DMS53 treated with DMSO at 0.1 percent for 48 hours (cell line): ENCODE measurements around the gene NAALADL2.

Experiments
- DNase-seq: peaks from one replicate; lab custom pipeline; 2025; ENCODE audit not compliant: unreplicated experiment; lab: John Stamatoyannopoulos, UW

Gene NAALADL2

DNA sequence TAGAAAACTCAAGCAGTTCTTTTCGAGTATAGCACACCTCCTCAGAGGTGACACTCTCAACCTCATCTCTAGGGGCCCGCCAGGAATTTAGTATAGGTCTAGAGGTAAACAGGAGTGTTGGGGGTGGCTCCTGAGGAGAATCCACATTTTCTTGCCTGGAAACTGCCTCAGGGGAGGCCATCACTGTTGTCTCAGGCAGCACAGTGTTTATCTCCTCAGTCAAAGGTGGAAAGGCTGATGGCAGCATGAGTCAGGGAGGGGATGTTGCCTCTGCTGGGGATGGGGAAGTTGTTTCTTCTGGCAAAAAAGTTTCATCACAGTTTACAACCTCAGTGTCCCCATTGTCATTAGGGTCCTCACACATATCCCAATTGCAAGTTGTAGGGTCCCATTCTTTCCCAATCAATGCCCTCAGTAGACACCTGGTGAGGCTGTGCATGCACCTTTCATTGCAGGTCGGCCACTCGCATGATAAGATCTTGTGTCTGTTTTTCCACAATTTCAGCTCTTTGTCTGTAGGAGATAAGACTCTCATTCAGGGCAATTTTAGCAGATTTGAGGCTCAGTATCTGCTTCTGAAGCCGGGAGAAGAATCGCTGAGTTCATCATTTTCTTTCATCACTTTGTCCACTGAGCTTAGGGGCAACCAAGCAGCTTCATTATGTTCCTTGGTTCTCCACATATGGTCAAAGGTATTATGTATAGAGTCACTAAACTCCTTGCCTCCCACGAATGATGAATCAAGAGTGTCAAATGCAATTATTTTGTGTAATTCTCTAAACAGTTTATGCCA is 25.8 kb downstream of the NAALADL2 start:
- no peak for DNase-seq

DNA sequence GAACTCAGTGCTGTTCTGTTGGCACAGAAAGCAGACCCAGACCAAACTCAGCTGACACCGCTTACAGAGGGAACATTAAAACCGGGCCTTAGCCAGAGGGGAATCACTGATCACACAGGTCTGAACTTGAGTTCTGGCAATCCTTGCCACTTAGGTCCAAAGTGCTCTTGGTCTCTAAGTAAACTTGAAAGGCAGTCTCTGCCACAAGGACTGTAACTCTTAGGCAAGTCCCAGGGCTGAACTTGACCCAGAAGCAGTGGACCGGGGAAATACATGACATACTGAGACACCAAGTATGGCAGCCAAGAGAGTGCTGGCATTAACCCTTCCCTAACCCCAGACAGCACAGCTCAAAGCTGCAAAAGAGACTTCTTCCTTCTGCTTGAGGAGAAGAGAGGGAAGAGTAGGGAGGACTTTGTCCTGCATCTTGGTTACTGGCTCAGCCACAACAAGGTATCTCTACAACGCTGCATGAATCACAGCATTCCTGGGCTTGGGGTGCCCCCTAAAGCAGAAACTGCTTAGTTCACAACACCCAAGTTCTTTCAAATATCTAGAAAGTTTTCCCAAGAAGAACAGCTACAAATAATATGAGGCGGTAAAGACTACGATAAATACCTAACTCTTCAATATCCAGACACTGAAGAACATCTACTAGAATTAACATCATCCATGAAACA is 32.5 kb downstream of the NAALADL2 start:
- no peak for DNase-seq

DNA sequence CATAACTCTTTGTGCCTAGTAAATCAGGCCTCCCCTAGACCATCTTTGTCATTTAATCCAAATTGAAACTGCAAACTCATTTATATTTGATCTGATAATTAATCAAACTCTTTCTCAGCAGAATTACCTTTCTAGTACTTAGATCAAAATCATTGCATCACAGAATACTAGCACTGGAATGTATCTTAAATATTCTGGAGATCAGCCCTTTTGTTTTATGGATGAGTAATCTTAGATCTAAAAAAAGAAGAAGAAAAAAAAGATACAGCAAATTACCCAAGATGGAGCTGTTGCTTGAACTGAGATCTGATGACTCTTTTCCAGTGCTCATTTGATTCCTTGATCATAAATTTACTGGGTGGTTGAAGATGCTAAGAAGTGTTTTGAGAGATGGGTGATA is 47.9 kb downstream of the NAALADL2 start:
- no peak for DNase-seq

DNA sequence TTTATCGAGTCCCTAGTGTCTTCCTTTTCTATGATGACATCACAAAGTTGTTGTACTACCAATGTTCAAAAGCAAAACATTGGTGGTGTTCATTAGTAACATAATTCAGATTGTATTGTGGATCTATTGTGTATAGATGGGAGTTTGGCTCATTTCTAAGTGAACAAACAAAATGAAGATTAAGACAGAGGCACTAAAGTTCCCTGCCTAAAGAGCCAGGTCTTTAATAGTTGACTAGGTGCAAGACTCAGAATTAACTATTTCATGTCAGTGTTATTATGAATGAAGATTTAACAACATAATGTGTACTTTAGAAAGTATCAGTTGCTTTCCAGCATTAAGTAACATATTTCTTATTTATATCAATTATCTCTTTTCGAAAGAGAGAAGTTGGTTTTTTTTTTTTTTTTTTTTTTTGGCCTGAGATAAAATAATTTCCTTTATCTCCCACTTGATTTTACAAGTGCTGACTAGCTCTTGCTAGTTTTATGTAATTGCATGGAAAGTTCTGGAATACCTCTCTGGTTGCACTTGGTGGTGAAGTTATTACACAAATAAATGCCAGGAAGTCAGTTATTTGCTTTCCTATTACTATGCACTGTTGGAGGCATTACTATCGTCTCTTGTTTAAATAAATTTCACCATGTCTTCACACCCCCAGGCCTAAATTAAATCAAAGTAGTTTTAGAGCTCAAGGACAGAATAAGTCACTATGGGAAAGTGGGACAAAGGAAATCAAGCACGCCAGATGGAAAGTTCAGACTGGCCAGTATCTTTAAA is 48.7 kb downstream of the NAALADL2 start:
- no peak for DNase-seq

DNA sequence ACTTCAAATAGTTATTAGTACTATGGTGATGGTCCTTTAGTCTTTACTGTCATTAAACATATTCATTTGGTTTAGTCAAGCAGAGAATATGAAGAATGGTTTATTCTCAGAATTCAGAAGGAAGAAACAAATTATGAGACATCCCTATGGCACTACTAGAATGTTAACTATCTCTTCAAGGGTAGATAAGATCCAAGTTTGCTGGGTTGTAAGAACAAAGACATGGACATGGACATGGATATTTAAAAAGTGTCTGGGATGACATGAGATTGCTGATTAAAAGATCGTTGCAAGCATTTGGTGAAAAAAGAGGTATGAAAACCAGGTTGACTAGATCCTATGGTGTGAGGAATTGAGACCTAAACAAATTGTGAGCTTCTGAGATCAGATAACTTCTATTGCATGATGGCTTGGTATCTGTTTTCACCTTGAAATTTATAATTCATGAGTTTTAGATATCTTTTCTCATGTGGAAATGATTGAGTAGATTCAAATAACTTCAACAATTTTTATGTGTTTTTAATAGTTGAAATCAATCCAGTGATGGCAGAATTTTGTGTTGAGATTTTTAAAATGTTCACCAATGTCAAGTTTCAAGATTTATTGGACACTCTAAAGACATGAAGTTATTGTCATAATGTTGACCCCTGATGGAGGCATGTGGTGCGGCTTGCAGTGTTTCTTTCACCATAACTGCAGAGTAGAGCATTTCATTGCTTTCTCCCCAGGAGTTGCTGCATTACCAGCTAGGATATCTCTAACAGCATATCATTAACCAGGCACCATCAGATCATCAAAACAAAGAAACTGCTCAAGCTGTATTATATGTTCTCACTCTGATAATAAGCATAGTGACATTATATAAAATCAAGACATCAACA is 72.6 kb downstream of the NAALADL2 start:
- no peak for DNase-seq

DNA sequence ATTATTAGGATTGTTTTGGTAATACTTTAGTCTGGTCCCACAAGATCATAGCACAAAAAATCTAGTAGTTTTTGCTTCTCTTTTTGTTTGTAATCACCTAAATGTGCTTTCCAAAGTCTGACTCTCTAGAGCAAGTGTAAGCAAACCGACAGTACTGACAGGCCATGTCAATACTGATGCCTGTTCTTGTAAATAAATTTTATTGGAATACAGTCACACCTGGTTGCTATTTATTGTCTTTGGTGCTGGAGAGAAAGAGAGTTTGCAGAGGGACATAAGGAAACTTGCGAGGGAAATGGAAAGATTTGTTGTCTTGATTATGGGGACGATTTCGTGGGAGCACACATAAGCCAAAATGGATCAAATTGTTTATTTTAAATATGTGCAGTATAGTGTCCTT is 77.5 kb downstream of the NAALADL2 start:
- no peak for DNase-seq

DNA sequence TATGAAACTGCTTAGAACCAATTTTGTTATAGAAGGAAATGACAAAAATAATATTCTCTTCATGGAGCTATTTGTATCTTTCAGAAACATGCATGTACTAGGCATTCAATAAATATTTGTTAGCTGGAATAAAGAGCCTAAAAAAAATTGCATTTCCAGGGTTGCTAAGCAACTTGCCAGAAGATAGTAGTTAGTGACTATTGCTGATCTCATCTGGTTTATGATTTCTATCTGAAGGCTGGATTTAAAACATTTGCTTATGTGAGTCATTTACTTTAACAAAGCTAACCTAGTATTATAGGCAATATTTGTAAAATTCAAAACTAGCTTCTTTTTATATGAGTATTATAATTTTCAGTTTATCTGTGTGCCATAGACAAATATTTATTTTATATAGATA is 78.3 kb downstream of the NAALADL2 start:
- peak; percentile 1 for DNase-seq

DNA sequence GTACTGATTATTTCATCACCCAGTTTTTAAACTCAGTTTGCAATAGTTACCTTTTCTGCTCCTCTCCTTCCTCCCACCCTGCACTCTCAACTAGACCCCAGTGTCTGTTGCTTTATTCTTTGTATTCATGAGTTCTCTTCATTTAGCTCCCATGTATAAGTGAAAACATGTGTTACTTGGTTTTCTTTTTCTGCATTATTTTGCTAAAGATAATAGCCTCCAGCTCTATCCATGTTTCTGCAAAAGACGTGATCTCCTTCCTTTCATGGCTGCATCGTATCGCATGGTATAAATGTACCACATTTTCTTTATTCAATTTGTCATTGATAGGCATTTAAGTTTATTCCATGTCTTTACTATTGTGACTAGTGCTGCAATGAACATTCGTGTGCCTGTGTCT is 79.0 kb downstream of the NAALADL2 start:
- no peak for DNase-seq

DNA sequence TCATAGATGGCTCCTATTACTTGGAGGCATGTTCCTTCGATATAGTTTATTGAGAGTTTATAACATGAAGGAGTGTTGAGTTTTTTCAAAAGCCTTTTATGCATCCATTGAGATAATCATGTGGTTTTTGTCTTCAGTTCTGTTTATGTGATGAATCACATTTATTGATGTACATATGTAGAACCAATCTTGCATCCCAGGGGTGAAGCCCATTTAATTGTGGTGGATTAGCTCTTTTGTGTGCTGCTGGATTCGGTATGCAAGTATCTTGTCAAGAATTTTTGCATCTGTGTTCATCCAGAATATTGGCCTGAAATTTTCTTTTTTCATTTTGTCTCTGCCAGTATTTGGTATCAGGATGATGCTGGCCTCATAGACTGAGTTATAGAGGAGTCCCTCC is 81.0 kb downstream of the NAALADL2 start:
- no peak for DNase-seq

DNA sequence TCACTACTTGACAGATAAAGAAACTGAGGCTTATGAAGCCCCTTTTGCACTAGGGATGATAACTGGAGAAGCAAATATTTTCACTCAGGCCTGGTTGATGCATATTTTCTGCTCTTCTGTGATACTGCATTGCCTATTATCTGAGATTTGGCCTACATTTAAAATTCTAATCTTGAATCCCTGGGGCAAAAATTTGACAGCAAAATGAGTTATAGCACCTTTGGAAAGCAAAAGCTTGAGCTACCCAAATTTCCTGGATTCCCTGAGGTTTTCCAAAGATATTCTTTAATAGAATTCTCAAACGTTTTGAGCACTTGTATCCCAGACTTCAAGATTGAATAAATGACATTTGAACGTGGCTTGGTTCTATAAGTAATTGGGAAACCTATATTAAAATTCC is 86.1 kb downstream of the NAALADL2 start:
- no peak for DNase-seq

DNA sequence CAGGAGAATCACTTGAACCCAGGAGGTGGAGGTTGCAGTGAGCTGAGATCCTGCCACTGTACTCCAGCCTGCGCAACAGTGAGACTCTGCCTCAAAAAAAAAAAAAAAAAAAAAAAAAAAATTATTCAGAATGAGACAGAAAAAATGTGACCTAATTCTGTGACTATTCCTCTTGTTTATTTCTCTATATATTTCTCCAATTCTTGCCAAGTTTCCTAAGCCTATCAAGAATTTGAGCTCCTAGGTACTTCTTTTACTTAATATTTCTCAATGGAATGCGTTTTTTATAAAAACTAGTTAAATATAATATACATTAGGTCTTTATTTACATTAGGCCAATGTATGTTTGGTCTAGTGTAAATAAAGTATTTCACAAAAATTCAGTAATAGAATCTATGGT is 86.8 kb downstream of the NAALADL2 start:
- DNase-seq = no peak

DNA sequence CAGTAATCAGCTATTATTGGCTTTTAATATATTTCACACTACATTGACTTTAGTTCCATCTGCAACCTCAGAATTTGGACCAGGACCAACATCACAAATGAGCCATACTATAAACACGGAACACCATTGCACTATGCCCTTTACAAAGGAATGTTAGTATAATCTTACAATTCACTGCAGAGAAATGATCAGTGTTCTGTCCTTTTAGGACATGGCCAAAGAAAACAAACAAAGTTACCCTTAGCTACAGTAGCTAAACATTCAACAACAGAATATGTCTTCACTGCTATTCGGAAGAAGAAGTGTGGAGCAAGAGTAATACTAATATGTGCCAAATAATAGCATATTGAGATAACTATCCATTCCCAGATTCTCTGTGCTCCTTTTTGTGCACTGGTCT is 90.4 kb downstream of the NAALADL2 start:
- DNase-seq = no peak

DNA sequence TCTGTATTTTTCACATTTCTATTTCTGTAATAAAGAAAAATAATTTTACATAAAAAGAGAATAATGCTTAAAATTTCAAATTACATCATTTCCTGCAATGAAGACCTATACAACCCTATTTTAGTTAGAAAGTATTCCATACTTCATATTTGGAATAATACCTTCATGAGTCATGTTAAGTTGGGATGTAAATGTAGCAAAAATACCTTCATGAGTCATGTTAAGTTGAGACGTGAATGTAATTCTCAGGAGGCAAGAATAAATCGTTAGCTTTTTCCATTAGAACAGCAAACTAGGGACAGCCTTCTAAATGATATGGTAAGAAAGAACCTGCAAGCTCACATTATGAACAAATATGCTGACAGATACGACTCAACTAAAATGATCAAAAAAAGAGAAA is 91.9 kb downstream of the NAALADL2 start:
- DNase-seq = no peak

DNA sequence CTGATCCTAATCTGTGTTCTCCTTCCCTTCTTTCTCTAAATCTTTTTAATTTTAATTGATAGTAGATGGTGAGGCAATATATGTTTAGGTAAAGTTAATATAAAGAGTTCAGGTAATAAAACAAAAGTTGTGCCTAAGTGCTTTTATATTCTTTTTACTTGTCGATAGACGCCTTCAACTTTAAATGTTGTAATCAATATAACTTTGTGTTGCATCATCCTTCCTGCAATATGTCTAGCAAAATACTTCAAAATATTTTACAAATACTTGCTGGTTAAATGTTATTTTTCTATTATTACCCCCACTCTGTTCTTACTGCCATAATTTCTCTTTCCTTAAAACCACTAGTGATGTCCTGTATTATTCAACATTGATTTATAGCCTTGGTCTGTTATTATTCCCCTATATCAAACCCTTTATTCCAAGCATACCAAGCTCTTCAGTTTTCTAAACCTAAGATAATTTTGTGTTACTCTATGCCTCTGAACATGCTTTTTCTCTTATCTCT is 92.4 kb downstream of the NAALADL2 start:
- DNase-seq = no peak

DNA sequence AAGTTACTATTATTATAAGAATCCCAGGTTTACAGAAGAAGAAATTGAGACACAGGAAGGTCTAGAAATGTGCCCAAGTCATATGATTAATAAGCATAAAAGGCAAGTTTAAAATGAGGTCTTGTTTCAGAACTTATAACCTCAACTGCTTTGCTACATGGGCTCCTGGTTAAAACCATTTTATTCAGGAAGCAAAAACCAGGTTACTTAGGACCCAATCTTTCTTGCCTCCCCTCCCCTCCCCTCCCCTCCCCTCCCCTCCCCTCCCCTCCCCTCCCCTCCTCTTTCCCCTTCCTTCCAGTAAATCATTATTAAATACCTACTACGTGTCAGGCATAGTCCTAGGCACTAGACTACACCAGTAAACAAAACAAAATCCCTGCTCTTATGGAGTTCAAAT is 93.9 kb downstream of the NAALADL2 start:
- no peak for DNase-seq

DNA sequence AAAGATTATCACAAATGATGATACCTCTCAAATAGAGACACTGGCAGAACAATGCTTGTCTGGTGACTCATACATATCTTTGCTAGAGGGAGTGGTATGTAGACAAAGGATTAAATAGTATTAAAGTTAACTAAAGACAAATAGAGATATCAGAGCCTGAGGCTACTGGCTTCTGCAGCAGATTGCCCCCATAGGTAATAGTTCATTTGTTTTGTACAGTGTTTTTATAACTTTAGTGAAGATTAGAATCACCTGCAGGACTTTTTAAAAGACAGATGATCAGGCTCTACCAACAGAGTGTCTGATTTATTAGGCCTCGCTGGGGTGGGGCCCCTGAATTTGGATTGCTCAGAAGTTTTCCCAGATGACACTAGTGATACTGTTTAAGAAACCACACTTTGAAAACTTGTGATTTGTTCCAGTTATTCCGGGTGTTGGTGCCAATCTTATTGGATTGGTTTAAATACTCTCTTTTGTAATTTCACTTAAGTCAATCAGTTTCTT is 96.4 kb downstream of the NAALADL2 start:
- DNase-seq = peak; percentile 20

DNA sequence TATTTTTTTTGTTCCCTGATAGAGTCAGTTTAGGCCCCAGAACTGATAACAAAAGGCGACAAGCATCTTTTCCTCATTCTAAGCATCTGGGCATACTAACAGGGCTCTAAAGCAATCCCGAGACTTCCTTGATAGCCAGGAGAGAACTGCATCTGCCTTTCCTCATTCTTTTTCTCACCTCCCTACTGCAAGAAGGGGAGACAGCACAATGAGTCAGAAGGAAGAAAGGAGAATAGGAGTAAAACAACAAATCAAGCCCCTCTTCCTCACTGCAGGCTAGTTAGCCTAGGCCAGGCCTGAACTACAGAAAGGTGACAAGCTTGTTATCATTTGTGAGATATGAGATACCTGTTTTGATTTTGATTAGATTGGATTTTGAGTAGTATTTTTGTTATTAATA is 97.9 kb downstream of the NAALADL2 start:
- DNase-seq = no peak

DNA sequence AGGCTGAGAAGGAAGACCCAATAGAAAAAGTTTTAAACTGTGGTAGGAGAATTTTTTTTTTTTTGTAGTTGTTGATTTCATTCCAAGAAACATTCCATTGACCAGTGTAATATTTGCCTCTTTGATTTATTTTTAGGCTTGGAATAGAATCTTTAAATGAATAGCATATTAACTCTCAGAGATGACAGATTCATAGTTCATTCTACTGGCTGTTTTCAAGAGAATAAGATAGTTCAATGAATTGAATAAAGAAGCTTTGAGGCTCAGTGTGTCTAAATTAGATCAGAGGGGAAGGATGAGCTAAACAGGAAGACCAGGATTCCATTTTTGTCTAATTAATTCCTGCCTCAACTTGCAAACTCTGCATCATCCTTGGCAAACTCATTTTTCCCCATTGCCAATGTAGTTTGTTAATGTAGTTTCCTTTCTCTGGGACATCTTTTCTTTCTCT is 98.4 kb downstream of the NAALADL2 start:
- no peak for DNase-seq

DNA sequence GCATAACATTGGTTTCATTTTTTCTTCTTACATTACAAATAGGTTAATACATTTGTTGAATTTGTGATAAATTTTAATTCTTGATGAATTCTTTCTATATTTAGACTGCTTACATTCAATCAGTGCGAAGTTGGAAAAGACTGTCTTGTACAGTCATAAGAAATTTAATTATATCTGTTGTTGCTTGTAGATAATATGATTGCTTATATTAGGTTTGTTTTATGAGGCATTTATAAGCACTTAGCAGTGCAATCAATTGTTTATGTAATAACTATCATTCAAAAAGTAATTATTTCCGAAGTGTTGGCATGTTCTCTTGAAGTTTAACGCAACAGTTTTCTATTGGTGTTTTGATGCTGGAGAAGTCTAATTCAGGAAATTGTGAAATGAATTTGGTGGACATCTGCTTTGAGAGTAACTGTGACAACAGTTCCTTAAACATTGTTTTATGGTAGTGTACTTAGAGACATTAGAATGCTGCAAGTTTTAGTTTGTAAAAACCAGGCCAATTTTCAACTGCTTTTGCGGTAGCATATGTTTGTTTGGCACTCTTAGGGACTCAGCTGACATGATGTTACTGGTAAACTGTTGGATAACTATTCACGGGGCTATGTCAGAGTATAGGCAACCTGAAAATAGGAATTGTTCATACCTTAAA is 99.7 kb downstream of the NAALADL2 start:
- no peak for DNase-seq

DNA sequence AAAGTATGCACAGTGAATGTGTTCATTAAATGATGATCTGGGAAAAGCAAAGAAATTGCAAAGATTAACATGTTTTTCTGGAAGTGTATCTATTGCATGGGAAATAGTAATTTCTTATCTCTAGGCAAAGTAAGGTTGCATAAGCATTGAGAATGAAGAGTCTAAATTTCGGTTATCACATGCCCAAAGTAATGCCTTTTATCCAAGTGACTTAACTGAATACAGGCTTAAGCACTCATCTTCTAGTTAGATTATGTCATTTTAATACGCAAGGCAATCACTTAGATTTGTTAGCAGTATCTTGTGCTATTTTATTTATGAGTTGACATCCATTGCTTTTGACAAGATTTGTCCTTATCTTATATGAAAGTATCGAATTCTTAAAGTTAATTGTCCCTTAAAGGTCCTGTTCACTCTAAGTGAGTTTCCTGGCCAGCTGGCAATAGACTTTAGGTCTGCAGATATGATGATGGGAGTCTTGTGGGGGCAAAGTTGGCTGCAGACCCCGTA is 100.5 kb downstream of the NAALADL2 start:
- no peak for DNase-seq
